Hepatocyte (in vitro differentiated cells): ENCODE data around the gene TM9SF2. TPM values are rescaled to one million over a fixed set of nuclear protein-coding genes. Genes with fewer than 3 reads are reported as not detected.

Experiments used
- DNase-seq: peaks from one replicate; pipeline ENCODE4 v3.0.0-alpha.2; 2016; ENCODE audit warnings: low spot score
- H2AFZ ChIP-seq: fragments of 200-600 bp; sonication (generic); 2 replicates; pipeline ENCODE4 v1.6.0; 2016; ENCODE audit warnings: antibody characterized with exemption, mild to moderate bottlenecking
- H3K27ac ChIP-seq: fragments of 200-600 bp; sonication (generic); 2 replicates; pipeline ENCODE4 v1.5.1; 2016; ENCODE audit warnings: mild to moderate bottlenecking
- H3K27me3 ChIP-seq: fragments of 200-600 bp; sonication (generic); 2 replicates; pipeline ENCODE4 v1.6.1; 2016
- H3K36me3 ChIP-seq: fragments of 200-600 bp; sonication (generic); replicated peaks from 2 replicates; pipeline ENCODE4 v1.5.1; 2016; ENCODE audit warnings: low read depth; ENCODE audit not compliant: insufficient read depth
- H3K4me1 ChIP-seq: fragments of 200-600 bp; sonication (generic); 2 replicates; pipeline ENCODE4 v1.5.1; 2016; ENCODE audit warnings: mild to moderate bottlenecking, moderate library complexity; ENCODE audit not compliant: insufficient read depth
- H3K4me2 ChIP-seq: fragments of 200-600 bp; sonication (generic); 2 replicates; pipeline ENCODE4 v1.6.0; 2016
- H3K4me3 ChIP-seq: fragments of 200-600 bp; sonication (generic); 2 replicates; pipeline ENCODE4 v1.5.1; 2016; ENCODE audit warnings: mild to moderate bottlenecking
- H3K79me2 ChIP-seq: fragments of 200-600 bp; sonication (generic); 2 replicates; pipeline ENCODE4 v1.6.0; 2017; ENCODE audit warnings: mild to moderate bottlenecking
- H3K9me2 ChIP-seq: fragments of 200-600 bp; sonication (generic); replicated peaks from 2 replicates; pipeline ENCODE4 v1.6.0; 2017; ENCODE audit warnings: mild to moderate bottlenecking; ENCODE audit not compliant: insufficient read depth
- H3K9me3 ChIP-seq: fragments of 200-600 bp; sonication (generic); 2 replicates; pipeline ENCODE4 v1.5.1; 2016; ENCODE audit warnings: low read depth, mild to moderate bottlenecking
- H4K20me1 ChIP-seq: fragments of 200-600 bp; sonication (generic); 2 replicates; pipeline ENCODE4 v1.6.0; 2016; ENCODE audit warnings: mild to moderate bottlenecking; ENCODE audit not compliant: insufficient read depth, poor library complexity, severe bottlenecking
- EZH2 ChIP-seq: fragments of 200-600 bp; sonication (generic); IDR thresholded peaks from 2 replicates; pipeline ENCODE4 v1.6.1; 2016; ENCODE audit warnings: antibody characterized with exemption, mild to moderate bottlenecking, borderline replicate concordance
- EZH2phosphoT487 ChIP-seq: fragments of 200-600 bp; sonication (generic); IDR thresholded peaks from one replicate; pipeline ENCODE4 v1.6.1; 2018; ENCODE audit warnings: antibody characterized with exemption, mild to moderate bottlenecking, low read depth, moderate library complexity; ENCODE audit not compliant: unreplicated experiment, severe bottlenecking
- whole genome bisulfite sequencing: methylation state at CpG from one replicate; pipeline ENCODE4 v1.1.6; 2016; ENCODE audit warnings: low lambda C conversion rate; ENCODE audit errors: missing lambda C conversion rate; 5-methylcytosine and 5-hydroxymethylcytosine counted together
- polyA plus RNA-seq: library from polyadenylated mRNA; unstranded; fragments of >200 nt; fragmentation: Nextera tagmentation; extraction: Ambion mirVana; gene quantifications from 2 replicates; pipeline ENCODE4 v1.2.1, GENCODE V29; 2016
- total RNA-seq: library from RNA; depleted of rRNA; stranded (reverse); fragments of >200 nt; gene quantifications from 2 replicates; pipeline ENCODE4 v1.2.3, GENCODE V29; 2014
- TF ChIP-seq, protein P1 (sequence below): fragments of 200-600 bp; sonication (generic); IDR thresholded peaks from 2 replicates; pipeline ENCODE4 v1.5.1; 2016; ENCODE audit warnings: antibody characterized with exemption, mild to moderate bottlenecking; ENCODE audit not compliant: poor library complexity

Gene TM9SF2
- total and polyA plus RNA-seq, 2 experiments from 2014 or later = 184 to 280 TPM

DNA sequence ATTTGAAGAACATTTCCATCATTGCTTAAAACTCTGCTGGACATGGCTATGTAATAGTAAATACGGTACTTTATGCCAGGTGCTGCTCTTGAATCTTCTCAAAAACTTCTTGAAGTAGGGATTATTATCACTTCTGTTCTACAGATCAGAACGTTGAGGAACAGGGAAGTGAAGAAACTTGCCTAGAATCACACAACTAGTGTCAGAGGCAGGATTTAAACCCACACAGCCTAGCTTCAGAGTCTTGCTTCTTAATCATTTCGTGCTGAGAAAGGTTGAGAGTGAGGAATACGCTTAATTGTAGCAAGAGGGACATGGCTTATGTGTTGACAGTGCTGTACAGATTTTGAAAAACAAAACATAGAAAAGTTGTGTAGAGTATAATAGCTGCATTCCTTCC is 13.5 kb downstream of the TM9SF2 start:
- Histone ChIP-seq H3K36me3 (no peaks in the 10 kb centered on the region), H3K9me2 (no peaks in the 10 kb centered on the region), H3K27me3 (no peaks in the 10 kb centered on the region), H3K79me2 (peaks cover 97% of the 10 kb centered on the region), H3K9me3 (peaks cover under 1% of the 10 kb centered on the region), H2AFZ (no peak overlapping the region), H3K27ac (no peak overlapping the region), H4K20me1 (peaks cover 83% of the 10 kb centered on the region), H3K4me2 (no peak overlapping the region), H3K4me1 (no peaks in the 10 kb centered on the region), H3K4me3 (no peak overlapping the region)
- DNase-seq = no peak
- TF ChIP-seq EZH2phosphoT487 (no peak), EZH2 (no peak)
- TF ChIP-seq, protein P1, sequence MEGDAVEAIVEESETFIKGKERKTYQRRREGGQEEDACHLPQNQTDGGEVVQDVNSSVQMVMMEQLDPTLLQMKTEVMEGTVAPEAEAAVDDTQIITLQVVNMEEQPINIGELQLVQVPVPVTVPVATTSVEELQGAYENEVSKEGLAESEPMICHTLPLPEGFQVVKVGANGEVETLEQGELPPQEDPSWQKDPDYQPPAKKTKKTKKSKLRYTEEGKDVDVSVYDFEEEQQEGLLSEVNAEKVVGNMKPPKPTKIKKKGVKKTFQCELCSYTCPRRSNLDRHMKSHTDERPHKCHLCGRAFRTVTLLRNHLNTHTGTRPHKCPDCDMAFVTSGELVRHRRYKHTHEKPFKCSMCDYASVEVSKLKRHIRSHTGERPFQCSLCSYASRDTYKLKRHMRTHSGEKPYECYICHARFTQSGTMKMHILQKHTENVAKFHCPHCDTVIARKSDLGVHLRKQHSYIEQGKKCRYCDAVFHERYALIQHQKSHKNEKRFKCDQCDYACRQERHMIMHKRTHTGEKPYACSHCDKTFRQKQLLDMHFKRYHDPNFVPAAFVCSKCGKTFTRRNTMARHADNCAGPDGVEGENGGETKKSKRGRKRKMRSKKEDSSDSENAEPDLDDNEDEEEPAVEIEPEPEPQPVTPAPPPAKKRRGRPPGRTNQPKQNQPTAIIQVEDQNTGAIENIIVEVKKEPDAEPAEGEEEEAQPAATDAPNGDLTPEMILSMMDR = no peak
- 92% methylated on average over 4 of the region's 4 CpGs for WGBS

DNA sequence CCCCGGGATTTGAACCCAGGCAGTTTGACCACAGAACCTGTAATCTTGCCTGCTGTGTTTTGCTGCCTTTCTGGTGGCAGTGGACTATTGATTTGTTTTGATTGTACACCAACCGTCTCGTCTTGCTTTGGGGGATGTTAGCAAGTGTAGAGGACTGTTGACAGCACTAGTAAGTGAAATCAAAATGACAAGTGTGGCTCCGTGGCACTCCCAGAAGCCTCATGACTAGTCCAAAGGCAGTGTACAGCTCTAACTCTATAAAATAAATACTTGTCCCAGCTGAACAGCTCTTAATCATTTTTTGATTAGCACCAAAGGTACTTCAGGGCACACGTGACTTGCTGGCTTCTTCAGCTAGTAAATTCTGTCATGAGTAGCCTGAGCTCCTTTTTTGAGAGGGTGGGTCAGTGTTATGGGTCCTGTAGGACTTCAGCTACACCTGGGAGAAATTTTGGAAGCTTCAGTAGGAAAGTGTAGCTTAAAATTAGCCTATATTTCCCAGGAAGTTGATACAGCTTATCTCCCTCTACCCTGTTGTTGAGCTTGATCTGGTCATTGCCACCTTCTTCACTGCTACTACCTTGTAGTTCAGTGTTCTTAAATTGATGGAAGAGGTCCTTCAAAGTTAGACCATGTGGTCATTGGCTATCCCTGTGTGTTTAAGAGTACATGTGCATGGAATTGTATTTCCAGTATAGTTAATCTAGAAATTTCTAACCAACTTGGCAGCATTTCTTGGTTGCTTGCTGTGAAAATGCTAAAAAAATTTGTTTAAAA is 15.1 kb downstream of the TM9SF2 start:
- Histone ChIP-seq H3K9me2 (no peaks in the 10 kb centered on the region), H3K36me3 (peaks cover 3% of the 10 kb centered on the region), H2AFZ (no peak overlapping the region), H3K4me2 (no peak overlapping the region), H4K20me1 (peaks cover 70% of the 10 kb centered on the region), H3K79me2 (peaks cover 90% of the 10 kb centered on the region), H3K4me3 (no peak overlapping the region), H3K27ac (no peak overlapping the region), H3K4me1 (no peaks in the 10 kb centered on the region), H3K9me3 (no peaks in the 10 kb centered on the region), H3K27me3 (no peaks in the 10 kb centered on the region)
- TF ChIP-seq EZH2phosphoT487 (no peak), EZH2 (no peak)
- TF ChIP-seq, protein P1 = no peak
- 86% methylated on average over 5 of the region's 5 CpGs for WGBS
- DNase-seq = no peak

DNA sequence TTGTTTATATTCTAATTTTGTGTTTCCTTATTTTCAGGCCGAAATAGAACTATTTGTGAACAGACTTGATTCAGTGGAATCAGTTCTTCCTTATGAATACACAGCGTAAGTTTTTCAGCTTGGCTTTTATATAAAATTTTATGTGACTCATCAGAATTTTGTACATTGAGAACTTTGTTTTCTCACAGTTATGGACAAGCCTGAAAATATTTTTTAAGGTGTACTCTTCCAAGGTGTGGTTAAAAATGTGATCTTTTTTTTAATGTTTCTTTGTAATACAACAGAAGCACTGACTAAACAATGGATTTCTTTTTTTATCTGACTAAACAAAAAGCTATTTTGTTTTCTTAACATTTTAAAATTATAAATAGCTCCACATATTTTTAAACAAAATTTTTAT is 16.3 kb downstream of the TM9SF2 start:
- Histone ChIP-seq H3K4me2 (no peak overlapping the region), H3K79me2 (peaks cover 85% of the 10 kb centered on the region), H3K36me3 (peaks cover 3% of the 10 kb centered on the region), H3K9me2 (no peaks in the 10 kb centered on the region), H3K27ac (no peak overlapping the region), H4K20me1 (peaks cover 58% of the 10 kb centered on the region), H3K4me1 (no peaks in the 10 kb centered on the region), H3K9me3 (no peaks in the 10 kb centered on the region), H3K4me3 (no peak overlapping the region), H3K27me3 (no peaks in the 10 kb centered on the region), H2AFZ (no peak overlapping the region)
- WGBS = 92% methylated on average over 2 of the region's 2 CpGs
- no peak for DNase-seq
- no peak for TF ChIP-seq EZH2phosphoT487
- TF ChIP-seq, protein P1 = no peak
- TF ChIP-seq EZH2 = no peak
